HG03175 (cell line): Measurements from ENCODE around the gene NR2F1-AS1.
"Not testable (repeated sequence)": the region's sequence is repeated elsewhere in the genome, so short reads cannot be mapped to it uniquely, and the experiment has no call there.

Experiments
- ATAC-seq: cut with Tn5 transposase; IDR thresholded peaks from one replicate; pipeline ENCODE4 v1.9.1; 2021; ENCODE audit warnings: mild to moderate bottlenecking, moderate library complexity; ENCODE audit not compliant: unreplicated experiment

The NR2F1-AS1 gene

GRCh38 chr5:93557021-93557604 is 23.9 kb downstream of the NR2F1-AS1 start:
- ATAC-seq, result no peak

- ATAC-seq, result not testable (repeated sequence)
These were observed 31.4 kb downstream of the NR2F1-AS1 start for GRCh38 chr5:93549594-93549993.

GRCh38 chr5:93545872-93546271 is 35.1 kb downstream of the NR2F1-AS1 start:
- ATAC-seq, result no peak

- ATAC-seq, result no peak
These were observed 48.6 kb downstream of the NR2F1-AS1 start for GRCh38 chr5:93532370-93532769.

GRCh38 chr5:93521815-93522214 is 59.2 kb downstream of the NR2F1-AS1 start:
- ATAC-seq, result not testable (repeated sequence)

- ATAC-seq, result no peak
These were observed 61.3 kb downstream of the NR2F1-AS1 start for GRCh38 chr5:93519740-93520139.

GRCh38 chr5:93517828-93518227 is 63.2 kb downstream of the NR2F1-AS1 start:
- no peak for ATAC-seq

- ATAC-seq, result no peak
These were observed 67.7 kb downstream of the NR2F1-AS1 start for GRCh38 chr5:93513298-93513697.

GRCh38 chr5:93512799-93513198 is 68.2 kb downstream of the NR2F1-AS1 start:
- no peak for ATAC-seq

- no peak for ATAC-seq
These were observed 69.6 kb downstream of the NR2F1-AS1 start for GRCh38 chr5:93511445-93511844.

- ATAC-seq, result no peak
These were observed 70.2 kb downstream of the NR2F1-AS1 start for GRCh38 chr5:93510626-93511380.

- ATAC-seq, result not testable (repeated sequence)
These were observed 75.5 kb downstream of the NR2F1-AS1 start for GRCh38 chr5:93505553-93505952.

GRCh38 chr5:93503598-93504067 is 77.4 kb downstream of the NR2F1-AS1 start:
- ATAC-seq, result no peak

- no peak for ATAC-seq
These were observed 83.9 kb downstream of the NR2F1-AS1 start for GRCh38 chr5:93497096-93497495.

- ATAC-seq, result no peak
These were observed 101.0 kb downstream of the NR2F1-AS1 start for GRCh38 chr5:93479982-93480509.

- ATAC-seq, result no peak
These were observed 103.2 kb downstream of the NR2F1-AS1 start for GRCh38 chr5:93477816-93478215.

GRCh38 chr5:93476251-93476742 is 104.7 kb downstream of the NR2F1-AS1 start:
- ATAC-seq, result no peak

GRCh38 chr5:93462916-93463315 is 118.1 kb downstream of the NR2F1-AS1 start:
- no peak for ATAC-seq

GRCh38 chr5:93461756-93462155 is 119.3 kb downstream of the NR2F1-AS1 start:
- ATAC-seq, result no peak

- no peak for ATAC-seq
These were observed 120.7 kb downstream of the NR2F1-AS1 start for GRCh38 chr5:93460286-93460685.

GRCh38 chr5:93456796-93457195 is 124.2 kb downstream of the NR2F1-AS1 start:
- ATAC-seq, result not testable (repeated sequence)

GRCh38 chr5:93454896-93455295 is 126.1 kb downstream of the NR2F1-AS1 start:
- ATAC-seq, result no peak
